DMS79 treated with DMSO at 0.1 percent for 48 hours (cell line): ENCODE results near the gene SPART.
"Not testable (repeated sequence)": the region's sequence is repeated elsewhere in the genome, so short reads cannot be mapped to it uniquely, and the experiment has no call there.

ENCODE experiments used
- DNase-seq: peaks from one replicate; lab custom pipeline; 2025; lab: John Stamatoyannopoulos, UW

The SPART gene

DNA sequence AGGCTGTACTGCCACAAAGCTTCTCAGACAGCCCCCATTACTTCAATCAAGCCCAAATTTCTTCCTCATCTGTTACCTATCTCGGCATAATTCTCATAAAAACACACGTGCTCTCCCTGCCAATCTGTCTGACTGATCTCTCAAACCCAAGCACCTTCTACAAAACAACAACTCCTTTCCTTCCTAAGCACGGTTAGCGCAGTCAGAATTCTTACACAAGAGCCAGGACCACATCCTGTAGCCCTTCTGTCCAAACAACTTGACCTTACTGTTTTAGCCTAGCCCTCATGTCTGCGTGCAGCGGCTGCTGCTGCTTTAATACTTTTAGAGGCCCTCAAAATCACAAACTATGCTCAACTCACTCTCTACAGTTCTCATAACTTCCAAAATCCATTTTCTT lies 26.4 kb downstream of the SPART start:
- DNase-seq = not testable (repeated sequence)

DNA sequence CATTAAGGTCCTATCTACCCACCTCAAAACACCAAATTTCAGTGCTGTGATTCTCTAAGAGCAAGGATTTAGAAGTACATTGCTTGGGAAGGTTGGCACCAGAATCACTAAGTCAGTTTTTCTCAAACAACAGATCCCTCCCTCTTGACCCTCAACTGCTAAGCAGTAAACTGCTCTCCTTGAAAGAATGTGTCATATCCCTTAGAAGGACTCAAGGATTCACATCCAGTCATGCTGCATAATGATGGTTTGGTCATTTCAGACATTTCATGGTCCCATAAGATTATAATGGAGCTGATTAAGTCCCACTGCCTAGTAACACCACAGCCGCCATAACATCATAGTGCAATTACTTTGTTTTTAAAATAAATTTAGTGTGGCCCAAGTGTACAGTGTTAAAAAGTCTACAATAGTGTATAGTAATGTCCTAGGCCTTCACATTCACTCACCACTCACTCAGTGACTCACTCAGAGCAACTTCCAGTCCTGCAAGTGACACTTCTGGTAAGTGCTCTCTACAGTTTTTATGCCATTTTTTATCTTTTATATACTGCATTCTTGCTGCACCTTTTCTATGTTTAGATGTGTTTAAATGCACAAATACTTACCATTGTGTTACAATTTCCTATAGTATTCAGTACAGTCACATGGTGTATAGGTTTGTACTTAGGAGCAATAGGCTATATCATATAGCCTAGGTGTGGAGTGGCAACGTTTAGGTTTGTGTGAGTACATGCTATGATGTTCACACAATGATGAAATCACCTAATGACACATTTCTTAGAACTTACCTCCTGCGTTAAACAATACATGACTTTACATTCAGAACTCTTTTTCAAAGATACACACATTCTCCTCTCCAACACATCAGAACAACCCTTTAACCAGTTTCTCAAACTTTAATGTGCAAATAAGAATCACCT lies 32.9 kb downstream of the SPART start:
- DNase-seq = no peak

DNA sequence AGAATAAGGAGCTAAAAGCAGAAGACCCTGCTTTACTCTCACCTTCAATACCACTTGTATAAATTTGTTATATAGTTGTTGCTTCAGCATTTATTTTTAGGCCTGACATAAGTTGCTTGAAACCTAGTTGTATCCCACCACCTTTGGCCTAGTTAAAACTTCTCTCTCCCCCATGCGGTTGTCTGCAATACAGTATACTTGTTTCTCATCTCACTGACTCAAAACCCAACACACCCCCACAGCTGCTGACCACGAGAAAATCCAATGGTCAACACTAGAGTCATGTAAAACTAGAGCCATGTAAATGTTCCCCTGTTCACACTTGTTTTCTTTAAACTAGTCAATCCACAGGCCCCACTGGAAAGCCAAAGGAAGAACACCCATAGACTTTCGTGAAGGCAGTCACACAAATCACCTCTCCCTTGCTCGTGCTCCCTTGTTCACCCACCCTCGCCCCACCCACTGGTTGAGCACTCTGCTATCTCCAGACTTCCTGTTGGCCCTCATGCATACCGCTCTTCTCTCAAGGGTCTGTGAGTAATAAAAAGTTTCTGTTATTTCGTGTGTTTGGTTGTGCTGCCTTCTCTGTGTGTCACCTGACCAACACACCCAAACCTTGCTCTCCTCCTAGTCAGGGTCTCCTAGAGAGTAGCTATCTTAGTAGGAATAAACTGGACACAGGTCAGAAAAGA lies 35.6 kb downstream of the SPART start:
- no peak for DNase-seq

DNA sequence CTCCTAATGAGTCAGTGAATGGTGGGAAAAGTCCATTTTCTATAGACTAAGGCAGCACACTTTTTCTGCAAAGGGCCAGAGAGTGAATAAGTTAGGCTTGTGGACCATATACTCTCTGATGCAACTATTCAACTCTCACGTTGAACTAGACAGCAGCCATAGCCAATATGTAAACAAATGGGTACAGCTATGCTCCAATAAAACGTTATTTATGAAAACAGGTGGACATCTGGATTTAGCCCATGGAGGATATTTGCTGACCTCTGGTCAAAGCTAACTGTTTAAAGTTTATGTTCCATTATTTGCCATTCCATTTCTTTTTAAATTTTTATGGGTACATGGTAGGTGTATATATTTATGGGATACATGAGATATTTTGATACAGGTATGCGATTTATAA lies 43.9 kb downstream of the SPART start:
- DNase-seq = no peak

DNA sequence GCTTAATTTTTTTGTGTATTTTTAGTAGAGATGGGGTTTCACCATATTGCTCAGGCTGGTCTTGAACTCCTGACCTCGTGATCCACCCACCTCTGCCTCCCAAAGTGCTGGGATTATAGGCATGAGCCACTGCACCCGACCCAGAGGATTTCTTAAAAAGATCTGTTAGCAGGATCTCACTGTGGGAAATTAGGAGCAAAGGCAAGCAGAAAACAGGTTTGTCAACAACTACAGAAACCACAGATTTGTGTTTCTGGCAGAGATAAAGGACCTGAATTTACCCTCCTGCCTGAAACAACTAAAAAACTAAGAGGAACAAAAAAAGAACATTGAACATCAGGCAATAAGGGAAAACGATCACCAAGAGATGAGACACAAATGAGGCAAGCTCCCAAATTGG lies 46.7 kb downstream of the SPART start:
- not testable (repeated sequence) for DNase-seq

- no peak for DNase-seq
These were observed 47.6 kb downstream of the SPART start for GRCh38 chr13:36298535-36299068.

GRCh38 chr13:36297366-36298338 lies 48.5 kb downstream of the SPART start, which contains the start of gene CCDC169:
Gene CCDC169, minus strand, starts transcription at chr13:36297814. Its CDS starts 95 bp downstream, at chr13:36297719.
- DNase-seq = peak; percentile 46

GRCh38 chr13:36294096-36294495 lies 52.1 kb downstream of the SPART start:
- DNase-seq = no peak

- no peak for DNase-seq
These were observed 52.7 kb downstream of the SPART start for GRCh38 chr13:36293497-36293896.

- no peak for DNase-seq
These were observed 57.3 kb downstream of the SPART start for GRCh38 chr13:36288794-36289391.

- no peak for DNase-seq
These were observed 60.2 kb downstream of the SPART start for GRCh38 chr13:36286006-36286405.

DNA sequence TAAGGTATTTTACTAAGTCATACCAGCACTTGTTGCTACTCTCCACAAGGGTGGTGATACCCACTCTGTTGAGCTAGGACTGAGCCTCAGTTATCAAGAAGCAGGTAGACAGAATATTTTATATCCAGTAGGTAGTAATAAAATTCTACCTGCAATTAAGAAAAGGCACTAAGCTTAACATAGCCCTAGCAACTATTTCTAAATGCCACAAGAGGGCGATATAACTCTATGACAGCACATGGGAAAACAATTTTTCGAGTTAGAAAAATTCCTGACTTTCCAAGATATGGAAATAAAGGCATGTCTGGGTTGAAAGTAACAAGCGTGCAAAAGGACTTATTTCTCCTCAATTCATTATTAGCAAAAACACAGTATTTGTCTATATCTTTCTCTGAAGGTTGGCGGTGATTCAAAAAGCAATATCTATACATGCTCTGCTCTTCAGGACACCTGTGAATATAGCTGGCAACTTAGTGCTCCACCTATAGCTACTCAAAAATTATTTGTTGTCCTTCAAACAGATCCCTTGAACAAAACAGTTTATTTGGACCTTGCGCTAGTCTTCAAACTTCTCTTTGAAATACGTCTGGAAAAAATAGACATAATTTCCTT lies 63.3 kb downstream of the SPART start:
- peak; percentile 42 for DNase-seq

DNA sequence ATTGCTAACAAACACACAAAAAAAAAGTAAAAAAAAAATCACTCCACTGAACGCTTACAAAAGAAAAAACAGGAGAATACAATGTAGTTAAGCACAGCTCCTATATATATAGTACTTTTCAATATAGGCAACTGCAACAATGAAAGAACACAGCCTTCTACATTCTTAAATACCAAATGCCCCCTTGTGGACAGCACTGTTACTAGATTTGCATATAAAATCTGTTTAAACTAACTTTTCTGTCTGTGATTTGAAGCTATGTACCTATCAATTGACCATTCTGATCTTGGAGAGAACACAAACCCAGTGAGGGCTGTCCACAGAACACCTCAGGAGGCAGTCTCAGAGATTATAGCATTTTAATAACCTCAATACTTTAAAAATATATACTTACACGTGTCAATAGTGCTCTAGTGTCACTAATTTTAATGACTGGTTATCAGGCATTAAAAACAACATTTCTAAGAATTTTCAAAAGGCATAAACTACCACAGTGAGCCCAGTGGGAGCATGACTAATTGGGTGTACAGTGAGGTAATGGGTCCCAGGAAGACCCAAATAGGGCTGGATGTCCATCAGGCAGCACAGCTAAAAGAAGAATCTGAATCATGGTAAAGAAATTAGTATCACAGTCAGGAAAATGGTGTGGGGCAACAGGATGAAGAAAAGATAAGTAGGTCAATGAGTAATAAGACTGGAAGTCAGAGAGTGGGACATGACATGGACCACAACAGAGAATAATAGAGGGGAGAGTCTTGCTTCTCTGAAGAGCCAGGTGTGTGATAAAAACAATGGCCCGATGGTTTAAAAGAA lies 70.8 kb downstream of the SPART start:
- peak; percentile 64 for DNase-seq

GRCh38 chr13:36273431-36273830 lies 72.8 kb downstream of the SPART start:
- DNase-seq = no peak

DNA sequence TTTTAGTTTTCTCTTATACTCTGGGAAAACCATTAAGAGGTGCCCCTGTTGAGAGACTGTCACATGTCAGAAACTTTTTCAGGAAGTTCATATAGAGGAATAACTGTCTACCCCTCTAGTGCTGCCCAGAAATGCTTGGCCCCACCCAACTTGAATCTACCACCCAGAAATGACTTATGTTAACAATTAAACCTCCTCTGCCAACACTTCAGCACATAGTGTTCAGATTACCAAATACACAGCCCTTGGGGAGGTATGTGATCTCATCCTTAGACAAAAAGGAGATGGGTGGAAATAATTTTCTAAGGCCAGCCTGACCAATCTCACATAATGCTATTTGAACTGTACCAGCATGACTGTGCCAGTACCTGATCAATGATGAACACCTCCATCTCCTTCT lies 84.2 kb downstream of the SPART start:
- DNase-seq = no peak

DNA sequence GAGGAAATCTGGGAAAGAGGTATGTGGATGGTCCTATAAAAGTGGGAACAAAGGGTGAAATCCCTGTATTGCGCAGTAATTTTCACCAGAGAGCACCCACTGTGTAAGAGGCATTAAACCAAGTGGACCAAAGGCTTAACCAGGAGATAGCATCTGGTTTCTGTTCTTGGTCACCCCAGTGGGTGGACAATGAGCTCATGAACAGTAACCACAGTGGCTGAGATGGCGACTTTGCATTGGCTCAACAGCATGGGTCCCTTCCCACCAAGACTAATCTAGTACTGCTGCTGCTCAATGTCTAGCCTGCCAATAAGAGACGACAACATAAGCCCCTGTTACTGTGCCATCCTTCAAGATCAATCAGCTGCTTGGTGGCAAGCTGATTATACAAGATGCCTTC lies 85.2 kb downstream of the SPART start:
- no peak for DNase-seq

- no peak for DNase-seq
These were observed 86.6 kb downstream of the SPART start for GRCh38 chr13:36259361-36260137.

- no peak for DNase-seq
These were observed 87.4 kb downstream of the SPART start for GRCh38 chr13:36258831-36259230.
